Nephron (organoid): Measurements from ENCODE around the gene TKTL1.

Experiments
- H3K27ac Mint-ChIP-seq, 3 experiments: 2 replicates each; pipeline ENCODE4 v1.8.0; 2020; ENCODE audit warnings: mixed read lengths in 3 of 3, mild to moderate bottlenecking in 2 of 3, moderate library complexity in 1 of 3
- H3K27me3 Mint-ChIP-seq: 2 replicates; pipeline ENCODE4 v1.8.0; 2021; ENCODE audit warnings: low read depth, mild to moderate bottlenecking, moderate library complexity, mixed read lengths
- H3K36me3 Mint-ChIP-seq: 2 replicates; pipeline ENCODE4 v1.8.0; 2020; ENCODE audit warnings: low read depth, mixed read lengths
- H3K4me1 Mint-ChIP-seq: 2 replicates; pipeline ENCODE4 v1.8.0; 2020; ENCODE audit warnings: mixed read lengths
- H3K4me3 Mint-ChIP-seq, 3 experiments: 2 replicates each; pipeline ENCODE4 v1.8.0; 2020; ENCODE audit warnings: mild to moderate bottlenecking in 3 of 3, mixed read lengths in 3 of 3, moderate library complexity in 2 of 3
- H3K9me3 Mint-ChIP-seq: 2 replicates; pipeline ENCODE4 v1.8.0; 2020; ENCODE audit warnings: mixed read lengths
- CTCF ChIP-seq, 3 experiments: fragments of 200-600 bp; sonication (generic); IDR thresholded peaks; one replicate each; pipeline ENCODE4 v1.5.0; 2021; ENCODE audit warnings: antibody characterized with exemption in 3 of 3; ENCODE audit not compliant: unreplicated experiment in 3 of 3

Gene TKTL1

GRCh38 chrX:154375156-154375504 is 79.5 kb downstream of the TKTL1 start:
- H3K4me1 Mint-ChIP-seq = peaks cover 9% of the 10 kb centered on the region
- TF ChIP-seq CTCF (IDR thresholded peaks at IDR 0.05; ENCODE audit: unreplicated experiment in 3 of 3) = no peak
- peaks cover 3% of the 10 kb centered on the region for H3K36me3 Mint-ChIP-seq
- peak overlapping the region in 2 of 3 experiments; percentile 54 to 86 for H3K27ac Mint-ChIP-seq
- no peaks in the 10 kb centered on the region for H3K27me3 Mint-ChIP-seq
- peak overlapping the region; percentile 65 to 77 (median 76) for H3K4me3 Mint-ChIP-seq
- H3K9me3 Mint-ChIP-seq = peaks cover 9% of the 10 kb centered on the region

GRCh38 chrX:154376774-154377173 is 81.2 kb downstream of the TKTL1 start:
- no peak for TF ChIP-seq CTCF (IDR thresholded peaks at IDR 0.05; ENCODE audit: unreplicated experiment in 3 of 3)
- peak overlapping the region; percentile 47 to 77 (median 63) for H3K4me3 Mint-ChIP-seq
- peak overlapping the region; percentile 13 to 67 (median 60) for H3K27ac Mint-ChIP-seq
- H3K9me3 Mint-ChIP-seq = peaks cover 12% of the 10 kb centered on the region
- peaks cover 5% of the 10 kb centered on the region for H3K36me3 Mint-ChIP-seq
- peaks cover 14% of the 10 kb centered on the region for H3K4me1 Mint-ChIP-seq
- no peaks in the 10 kb centered on the region for H3K27me3 Mint-ChIP-seq

GRCh38 chrX:154378059-154378798 is 82.6 kb downstream of the TKTL1 start:
- Mint-ChIP-seq H3K27me3 (no peaks in the 10 kb centered on the region), H3K4me3 (peak overlapping the region; percentile 77 to 93 (median 86)), H3K9me3 (peaks cover 12% of the 10 kb centered on the region), H3K36me3 (peaks cover 5% of the 10 kb centered on the region), H3K4me1 (peaks cover 12% of the 10 kb centered on the region), H3K27ac (peak overlapping the region in 2 of 3 experiments; percentile 28 to 40)
- no peak for TF ChIP-seq CTCF (IDR thresholded peaks at IDR 0.05; ENCODE audit: unreplicated experiment in 3 of 3)

- H3K27me3 Mint-ChIP-seq = no peaks in the 10 kb centered on the region
- H3K4me3 Mint-ChIP-seq = peak within 1 kb of the TSS; percentile 86 to 93 (median 93)
- H3K27ac Mint-ChIP-seq = peak within 1 kb of the TSS; percentile 42 to 91 (median 78)
- peaks cover 8% of the 10 kb centered on the region for H3K4me1 Mint-ChIP-seq
- H3K9me3 Mint-ChIP-seq = peaks cover 12% of the 10 kb centered on the region
- TF ChIP-seq CTCF (IDR thresholded peaks at IDR 0.05; ENCODE audit: unreplicated experiment in 3 of 3) = no peak
- peaks cover 5% of the 10 kb centered on the region for H3K36me3 Mint-ChIP-seq
Measured at GRCh38 chrX:154378799-154379568, 83.4 kb downstream of the TKTL1 start, which contains the start of gene EMD. EMD (plus strand) TSS chrX:154379295; CDS start chrX:154379485, 190 bp downstream.

- H3K9me3 Mint-ChIP-seq = peaks cover 12% of the 10 kb centered on the region
- peak overlapping the region; percentile 86 to 93 (median 93) for H3K4me3 Mint-ChIP-seq
- no peak for TF ChIP-seq CTCF (IDR thresholded peaks at IDR 0.05; ENCODE audit: unreplicated experiment in 3 of 3)
- no peaks in the 10 kb centered on the region for H3K27me3 Mint-ChIP-seq
- peak overlapping the region; percentile 42 to 91 (median 78) for H3K27ac Mint-ChIP-seq
- peaks cover 5% of the 10 kb centered on the region for H3K36me3 Mint-ChIP-seq
- H3K4me1 Mint-ChIP-seq = peaks cover 8% of the 10 kb centered on the region
Measured at GRCh38 chrX:154379569-154379951, 84.0 kb downstream of the TKTL1 start.
